Fibroblast of villous mesenchyme (primary cell): ENCODE measurements around the gene TJP1. TPM values are rescaled to one million over a fixed set of nuclear protein-coding genes. Genes with fewer than 3 reads are reported as not detected.

Experiments
- DNase-seq: peaks from one replicate; pipeline ENCODE4 v3.0.0-alpha.2; 2010; ENCODE audit warnings: low read depth
- H3K4me3 ChIP-seq: 2 replicates; pipeline ENCODE4 v1.5.1; 2011; ENCODE audit warnings: low read depth, mild to moderate bottlenecking, low read length
- CTCF ChIP-seq: IDR thresholded peaks from 2 replicates; pipeline ENCODE4 v1.5.1; 2012; ENCODE audit warnings: low read depth, mild to moderate bottlenecking, low read length; ENCODE audit not compliant: insufficient read depth
- total RNA-seq: library from RNA; depleted of rRNA; stranded (reverse); fragments of >200 nt; gene quantifications from 2 replicates; pipeline ENCODE4 v1.2.3, GENCODE V29; 2012

TJP1 gene
- total RNA-seq: 79.2 and 103 TPM in 2 replicates

- peak; percentile 77 for DNase-seq
- peak within 1 kb of the TSS; percentile 79 for H3K4me3 ChIP-seq
- no peak for TF ChIP-seq CTCF
These were observed at the start of gene TJP1 for GRCh38 chr15:29822100-29822683. Gene TJP1, minus strand, starts transcription at chr15:29822468. Its CDS starts 440 bp downstream, at chr15:29822028.

- no peak for TF ChIP-seq CTCF
- peak; percentile 88 for DNase-seq
These were observed 49.1 kb upstream of the TJP1 start for GRCh38 chr15:29871401-29871800.

GRCh38 chr15:29870495-29871151 is 48.4 kb upstream of the TJP1 start:
- peak; percentile 80 for DNase-seq
- TF ChIP-seq CTCF: no peak
- H3K4me3 ChIP-seq: no peak overlapping the region

More at GRCh38 chr15:29871401-29871800, 49.1 kb upstream of the TJP1 start:
- H3K4me3 ChIP-seq: no peak overlapping the region

- no peak overlapping the region for H3K4me3 ChIP-seq
- no peak for TF ChIP-seq CTCF
- peak; percentile 49 for DNase-seq
These were observed 45.2 kb upstream of the TJP1 start for GRCh38 chr15:29867241-29868000.

GRCh38 chr15:29866337-29866736 is 44.1 kb upstream of the TJP1 start:
- H3K4me3 ChIP-seq: no peak overlapping the region

GRCh38 chr15:29864501-29864900 is 42.2 kb upstream of the TJP1 start:
- no peak for TF ChIP-seq CTCF
- H3K4me3 ChIP-seq: no peak overlapping the region

More at GRCh38 chr15:29866337-29866736, 44.1 kb upstream of the TJP1 start:
- no peak for TF ChIP-seq CTCF
- DNase-seq: peak; percentile 70

More at GRCh38 chr15:29864501-29864900, 42.2 kb upstream of the TJP1 start:
- DNase-seq: no peak
